ENCODE data around the gene TMEM106C.

DNA sequence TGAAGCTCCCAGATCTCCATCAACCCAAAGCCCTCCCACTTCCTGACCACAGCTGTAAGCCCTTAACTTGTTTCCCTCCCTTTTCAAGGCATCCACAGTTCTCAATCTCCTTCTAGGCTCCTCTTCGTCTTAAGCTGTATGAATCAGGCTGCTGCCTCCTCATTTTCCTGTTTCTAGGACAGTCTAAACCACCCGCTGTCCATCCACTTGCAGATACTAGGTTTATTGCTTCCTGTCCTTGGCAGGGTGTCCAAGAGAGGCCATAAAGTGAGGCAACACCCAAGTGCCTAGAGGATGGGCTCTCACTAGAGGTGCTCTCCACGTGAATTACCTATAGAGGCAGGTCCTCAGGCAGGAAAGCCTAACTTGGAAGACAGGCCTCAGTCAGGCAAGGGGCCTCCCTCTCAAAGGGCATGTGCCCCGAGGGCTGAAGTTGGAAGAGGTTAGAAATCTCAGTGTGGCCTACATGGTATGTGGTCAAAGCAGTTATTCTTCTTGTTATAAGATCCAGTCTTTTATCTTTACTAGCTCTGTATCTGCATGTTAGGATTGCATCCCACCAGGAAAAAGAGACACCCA is 8.8 kb upstream of the TMEM106C start:
- TF ChIP-seq TOX (CRISPR knock-in tag; IDR thresholded peaks at IDR 0.05; ENCODE audit: borderline replicate concordance) = no peak
- no peak for TF ChIP-seq PPARA (CRISPR knock-in tag; IDR thresholded peaks at IDR 0.05; ENCODE audit: borderline replicate concordance)
- no peak for TF ChIP-seq GLIS3 (CRISPR knock-in tag; IDR thresholded peaks at IDR 0.05)
- no peak for TF ChIP-seq OSR1 (CRISPR knock-in tag; IDR thresholded peaks at IDR 0.05)
- no peak for TF ChIP-seq ZFP3 (CRISPR knock-in tag; IDR thresholded peaks at IDR 0.05)
- no peak for TF ChIP-seq ZNF8 (CRISPR knock-in tag; IDR thresholded peaks at IDR 0.05)
- TF ChIP-seq, protein P1, sequence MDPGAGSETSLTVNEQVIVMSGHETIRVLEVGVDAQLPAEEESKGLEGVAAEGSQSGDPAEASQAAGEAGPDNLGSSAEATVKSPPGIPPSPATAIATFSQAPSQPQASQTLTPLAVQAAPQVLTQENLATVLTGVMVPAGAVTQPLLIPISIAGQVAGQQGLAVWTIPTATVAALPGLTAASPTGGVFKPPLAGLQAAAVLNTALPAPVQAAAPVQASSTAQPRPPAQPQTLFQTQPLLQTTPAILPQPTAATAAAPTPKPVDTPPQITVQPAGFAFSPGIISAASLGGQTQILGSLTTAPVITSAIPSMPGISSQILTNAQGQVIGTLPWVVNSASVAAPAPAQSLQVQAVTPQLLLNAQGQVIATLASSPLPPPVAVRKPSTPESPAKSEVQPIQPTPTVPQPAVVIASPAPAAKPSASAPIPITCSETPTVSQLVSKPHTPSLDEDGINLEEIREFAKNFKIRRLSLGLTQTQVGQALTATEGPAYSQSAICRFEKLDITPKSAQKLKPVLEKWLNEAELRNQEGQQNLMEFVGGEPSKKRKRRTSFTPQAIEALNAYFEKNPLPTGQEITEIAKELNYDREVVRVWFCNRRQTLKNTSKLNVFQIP (CRISPR knock-in tag; IDR thresholded peaks at IDR 0.05; ENCODE audit: borderline replicate concordance, low read depth) = no peak
